ENCODE results near the gene ALDH4A1. TPM values are rescaled to one million over a fixed set of nuclear protein-coding genes. Genes with fewer than 3 reads are reported as not detected.

The ALDH4A1 gene
- total and polyA plus RNA-seq, 9 of the 15 experiments (the other 6 are each of a cell fraction or from before 2014, with no cell fraction given), result 0.27 to 31.4 (median 16.6) TPM

GRCh38 chr1:18932879-18933278, 30.5 kb upstream of the ALDH4A1 start:
- CTCF ChIA-PET (ENCODE audit: low intra/inter-chr PET ratio), result no interaction called here

DNA sequence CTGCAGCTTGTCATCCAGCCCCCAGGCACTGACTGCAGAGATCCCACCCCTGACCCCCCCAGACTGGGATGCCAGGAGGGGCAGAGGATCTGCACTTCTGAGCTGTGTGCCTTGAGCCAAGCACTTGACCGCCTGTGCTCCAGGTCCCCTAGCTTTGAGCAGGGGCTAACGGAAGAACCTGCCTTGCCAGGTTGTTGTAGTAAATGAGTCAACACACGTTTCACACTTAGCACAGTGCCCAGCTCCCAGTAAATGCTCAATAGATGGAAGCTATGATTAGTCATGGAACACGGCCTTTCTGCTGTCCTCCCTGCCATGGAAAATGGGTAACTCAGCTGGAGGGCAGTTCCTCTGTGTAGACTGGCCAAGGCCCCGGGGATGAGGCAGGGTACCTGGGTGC, 30.0 kb upstream of the ALDH4A1 start:
- no peak for DNase-seq (ENCODE audit: extremely low read depth in 1 of 4, low spot score in 3 of 4)
- POLR2A ChIA-PET, result no interaction called here
- no peak for FAIRE-seq
- no peaks in the 10 kb centered on the region for H3K9me3 ChIP-seq (replicated peaks; ENCODE audit: control insufficient read depth, insufficient read depth, low read depth, low read length)
- H3K9me1 ChIP-seq (ENCODE audit: control insufficient read depth, insufficient read depth, low read length), result no peaks in the 10 kb centered on the region
- no TSS peak for BruUV-seq (replicated peaks)
- no peak overlapping the region for H3K4me2 ChIP-seq (ENCODE audit: insufficient read depth, low read length)
- WGBS (ENCODE audit: insufficient coverage, low coverage, missing lambda C conversion rate), result 0% methylated on average over 5 of the region's 5 CpGs
- in situ Hi-C loops (cut with MboI) (no loop called here), intact Hi-C loops (cut with micrococcal nuclease) (no loop called here)
- ATAC-seq, result no peak
- CTCF ChIA-PET (ENCODE audit: low intra/inter-chr PET ratio), result no interaction called here
- no peak overlapping the region for H3K9ac ChIP-seq (ENCODE audit: insufficient read depth in 1 of 2, low read depth in 2 of 2, low read length in 2 of 2)
- peaks cover 9% of the 10 kb centered on the region; the same call in 1 of the 2 replicates for H4K20me1 ChIP-seq (replicated peaks; ENCODE audit: control insufficient read depth, insufficient read depth, low read length)
- H3K27me3 ChIP-seq (ENCODE audit: control insufficient read depth in 2 of 2, insufficient read depth in 2 of 2, low read length in 2 of 2), result peaks cover 13 to 53% of the 10 kb centered on the region in 2 experiments
- no peaks in the 10 kb centered on the region for H3K79me2 ChIP-seq (ENCODE audit: control insufficient read depth, insufficient read depth, low read length)
- H3K4me1 ChIP-seq (replicated peaks in 1 of 2; ENCODE audit: control insufficient read depth in 2 of 2, insufficient read depth in 2 of 2, low read length in 2 of 2), result peaks cover 7 to 8% of the 10 kb centered on the region in 2 experiments; a peak in 4 of 5 replicates
- no peak overlapping the region for H3K4me3 ChIP-seq
- H2AFZ ChIP-seq (ENCODE audit: low read depth, low read length), result no peak overlapping the region
- no peaks in the 10 kb centered on the region for H3K36me3 ChIP-seq (ENCODE audit: control insufficient read depth, insufficient read depth, low read length)
- no peak overlapping the region for H3K27ac ChIP-seq (ENCODE audit: extremely low read depth, low read depth, low read length)
- TF ChIP-seq SMARCE1 (IDR thresholded peaks at IDR 0.05) (no peak), MCM3 (IDR thresholded peaks at IDR 0.05) (no peak), BRCA1 (IDR thresholded peaks at IDR 0.05) (no peak), BRCA1 (CRISPR knock-in tag; IDR thresholded peaks at IDR 0.05) (no peak), ATF2 (CRISPR knock-in tag; IDR thresholded peaks at IDR 0.05) (no peak), HEY1 (CRISPR knock-in tag; IDR thresholded peaks at IDR 0.05; ENCODE audit: borderline replicate concordance) (no peak), ZNF79 (CRISPR knock-in tag; IDR thresholded peaks at IDR 0.05; ENCODE audit: low read depth) (no peak), RBM39 (optimal IDR thresholded peaks at IDR 0.05; ENCODE audit: low read depth, low read length) (no peak), FOXA1 (IDR thresholded peaks at IDR 0.05; ENCODE audit: borderline replicate concordance) (no peak), ZNF174 (CRISPR knock-in tag; IDR thresholded peaks at IDR 0.05) (no peak), DDX20 (tag; IDR thresholded peaks at IDR 0.05; ENCODE audit: low read depth) (no peak), CREBBP (IDR thresholded peaks at IDR 0.05; ENCODE audit: low read depth, low read length) (no peak), HOMEZ (CRISPR knock-in tag; IDR thresholded peaks at IDR 0.05) (no peak), ZNF507 (tag; conservative IDR thresholded peaks at IDR 0.05) (no peak), HNRNPH1 (optimal IDR thresholded peaks at IDR 0.05; ENCODE audit: low read depth, low read length) (no peak)

More at GRCh38 chr1:18932879-18933278, 30.5 kb upstream of the ALDH4A1 start:
- ATAC-seq (no peak), DNase-seq (ENCODE audit: extremely low read depth in 1 of 4, low spot score in 3 of 4) (no peak), FAIRE-seq (no peak)
- in situ Hi-C loops (cut with MboI) (no loop called here), intact Hi-C loops (cut with micrococcal nuclease) (no loop called here)
- Histone ChIP-seq H3K4me1 (replicated peaks in 1 of 2; ENCODE audit: control insufficient read depth in 2 of 2, insufficient read depth in 2 of 2, low read length in 2 of 2) (peaks cover 2 to 3% of the 10 kb centered on the region in 2 experiments; a peak in 3 of 5 replicates), H3K79me2 (ENCODE audit: control insufficient read depth, insufficient read depth, low read length) (no peaks in the 10 kb centered on the region), H4K20me1 (replicated peaks; ENCODE audit: control insufficient read depth, insufficient read depth, low read length) (peaks cover 9% of the 10 kb centered on the region; the same call in 1 of the 2 replicates), H3K36me3 (ENCODE audit: control insufficient read depth, insufficient read depth, low read length) (no peaks in the 10 kb centered on the region), H3K9me3 (replicated peaks; ENCODE audit: control insufficient read depth, insufficient read depth, low read depth, low read length) (no peaks in the 10 kb centered on the region), H3K27ac (ENCODE audit: extremely low read depth, low read depth, low read length) (no peak overlapping the region), H3K9ac (ENCODE audit: insufficient read depth in 1 of 2, low read depth in 2 of 2, low read length in 2 of 2) (no peak overlapping the region), H3K27me3 (ENCODE audit: control insufficient read depth in 2 of 2, insufficient read depth in 2 of 2, low read length in 2 of 2) (peaks cover 13 to 52% of the 10 kb centered on the region in 2 experiments), H3K9me1 (ENCODE audit: control insufficient read depth, insufficient read depth, low read length) (no peaks in the 10 kb centered on the region), H3K4me3 (no peak overlapping the region), H3K4me2 (ENCODE audit: insufficient read depth, low read length) (no peak overlapping the region), H2AFZ (ENCODE audit: low read depth, low read length) (no peak overlapping the region)
- POLR2A ChIA-PET, result no interaction called here
- WGBS (ENCODE audit: insufficient coverage, low coverage, missing lambda C conversion rate), result 1% methylated on average over 7 of the region's 7 CpGs
- TF ChIP-seq LEF1 (IDR thresholded peaks at IDR 0.05) (no peak), LARP7 (IDR thresholded peaks at IDR 0.05) (no peak), EP300 (IDR thresholded peaks at IDR 0.05; ENCODE audit: low read length) (no peak)
- BruUV-seq (replicated peaks), result no TSS peak
